NCI-H1436 treated with DMSO at 0.1 percent for 48 hours (cell line): ENCODE measurements around the gene CD276.

Source experiments
- DNase-seq: peaks from one replicate; lab custom pipeline; 2025; lab: John Stamatoyannopoulos, UW

The CD276 gene

GRCh38 chr15:73747847-73748590, 63.8 kb downstream of the CD276 start:
- DNase-seq, result no peak

GRCh38 chr15:73748730-73749129, 64.5 kb downstream of the CD276 start:
- DNase-seq, result no peak

GRCh38 chr15:73749533-73749932, 65.3 kb downstream of the CD276 start:
- no peak for DNase-seq

- DNase-seq, result no peak
Observed at GRCh38 chr15:73749971-73750370, 65.8 kb downstream of the CD276 start.

GRCh38 chr15:73750438-73750837, 66.3 kb downstream of the CD276 start:
- no peak for DNase-seq

GRCh38 chr15:73750951-73751350, 66.8 kb downstream of the CD276 start:
- DNase-seq, result no peak

- no peak for DNase-seq
Observed at GRCh38 chr15:73751511-73751898, 67.3 kb downstream of the CD276 start.

- DNase-seq, result no peak
Observed at GRCh38 chr15:73751899-73752805, 68.0 kb downstream of the CD276 start.

- no peak for DNase-seq
Observed at GRCh38 chr15:73752806-73753193, 68.6 kb downstream of the CD276 start.

GRCh38 chr15:73753250-73754130, 69.3 kb downstream of the CD276 start, which contains the start of gene INSYN1:
Gene INSYN1 (minus strand): TSS chr15:73753351. CDS start chr15:73751130, 2,221 bp downstream.
- no peak for DNase-seq

- no peak for DNase-seq
Observed at GRCh38 chr15:73754461-73754860, 70.3 kb downstream of the CD276 start.

GRCh38 chr15:73755481-73755880, 71.3 kb downstream of the CD276 start:
- DNase-seq, result no peak

- DNase-seq, result no peak
Observed at GRCh38 chr15:73755946-73756345, 71.8 kb downstream of the CD276 start.

- DNase-seq, result no peak
Observed at GRCh38 chr15:73756390-73756789, 72.2 kb downstream of the CD276 start.

GRCh38 chr15:73756947-73757513, 72.8 kb downstream of the CD276 start:
- DNase-seq, result no peak

GRCh38 chr15:73757571-73757970, 73.4 kb downstream of the CD276 start:
- DNase-seq, result no peak

- no peak for DNase-seq
Observed at GRCh38 chr15:73758461-73758860, 74.3 kb downstream of the CD276 start.

GRCh38 chr15:73760330-73761329, 76.4 kb downstream of the CD276 start:
- DNase-seq, result no peak

GRCh38 chr15:73763931-73764330, 79.7 kb downstream of the CD276 start:
- DNase-seq, result no peak
